ENCODE measurements around the gene HOXD1. TPM values are rescaled to one million over a fixed set of nuclear protein-coding genes. Genes with fewer than 3 reads are reported as not detected.

HOXD1 gene
- total RNA-seq, 1 donor from 2014 or later, result not detected

GRCh38 chr2:176152350-176153181 is 35.9 kb upstream of the HOXD1 start:
- ATAC-seq (no peak), DNase-seq (ENCODE audit: low spot score) (no peak)

GRCh38 chr2:176154576-176155252 is 33.8 kb upstream of the HOXD1 start:
- DNase-seq (ENCODE audit: low spot score) (no peak), ATAC-seq (no peak)

- DNase-seq (ENCODE audit: low spot score) (no peak), ATAC-seq (no peak)
Measured at GRCh38 chr2:176155356-176156044, 33.0 kb upstream of the HOXD1 start.

- no peak for ATAC-seq
- no peak for DNase-seq (ENCODE audit: low spot score)
Measured at GRCh38 chr2:176156301-176156806, 32.1 kb upstream of the HOXD1 start.

GRCh38 chr2:176156807-176157498 is 31.5 kb upstream of the HOXD1 start, which contains the start of gene HOXD3:
Gene HOXD3 (plus strand): TSS chr2:176157307. CDS start chr2:176169115, 11,808 bp downstream.
- ATAC-seq (no peak), DNase-seq (ENCODE audit: low spot score) (no peak)

- no peak for ATAC-seq
- DNase-seq (ENCODE audit: low spot score), result no peak
Measured at GRCh38 chr2:176157499-176158185, 30.8 kb upstream of the HOXD1 start.

- ATAC-seq, result no peak
- no peak for DNase-seq (ENCODE audit: low spot score)
Measured at GRCh38 chr2:176158186-176158591, 30.3 kb upstream of the HOXD1 start.

- no peak for ATAC-seq
- DNase-seq (ENCODE audit: low spot score), result no peak
Measured at GRCh38 chr2:176158855-176159662, 29.4 kb upstream of the HOXD1 start.

GRCh38 chr2:176159663-176160250 is 28.7 kb upstream of the HOXD1 start:
- DNase-seq (ENCODE audit: low spot score) (no peak), ATAC-seq (no peak)

- no peak for DNase-seq (ENCODE audit: low spot score)
- ATAC-seq, result no peak
Measured at GRCh38 chr2:176160251-176160985, 28.1 kb upstream of the HOXD1 start.

GRCh38 chr2:176160986-176161824 is 27.3 kb upstream of the HOXD1 start:
- ATAC-seq (no peak), DNase-seq (ENCODE audit: low spot score) (no peak)

- ATAC-seq (no peak), DNase-seq (ENCODE audit: low spot score) (no peak)
Measured at GRCh38 chr2:176161825-176162626, 26.4 kb upstream of the HOXD1 start.

- DNase-seq (ENCODE audit: low spot score), result no peak
Measured at GRCh38 chr2:176162911-176163671, 25.4 kb upstream of the HOXD1 start.

GRCh38 chr2:176163672-176164056 is 24.8 kb upstream of the HOXD1 start:
- no peak for DNase-seq (ENCODE audit: low spot score)
- ATAC-seq, result no peak

More at GRCh38 chr2:176162911-176163671, 25.4 kb upstream of the HOXD1 start:
- ATAC-seq, result no peak

GRCh38 chr2:176164201-176164600 is 24.3 kb upstream of the HOXD1 start:
- ATAC-seq, result no peak
- no peak for DNase-seq (ENCODE audit: low spot score)
